ENCODE results near the gene IRAK2.

DNA sequence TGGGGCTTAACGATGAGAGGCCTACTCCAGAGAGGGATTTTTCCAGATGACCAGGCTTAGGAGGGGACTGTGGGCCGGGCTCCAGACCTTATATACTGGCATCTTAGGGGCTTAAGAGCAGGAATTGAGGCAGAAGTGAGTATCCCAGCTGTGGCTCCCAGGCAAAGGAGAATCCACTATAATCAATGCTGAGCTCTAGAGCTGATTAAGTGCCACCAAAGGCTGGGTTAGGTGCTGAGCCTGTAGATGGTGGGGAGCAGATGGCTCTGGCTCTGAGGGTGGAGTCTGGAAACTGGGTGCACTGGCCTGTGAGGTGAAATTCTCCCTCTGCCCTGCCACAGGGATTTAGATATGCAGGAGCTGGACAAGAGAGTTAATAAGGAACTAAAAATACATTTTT lies 23.2 kb downstream of the IRAK2 start:
- TF ChIP-seq, protein P1, sequence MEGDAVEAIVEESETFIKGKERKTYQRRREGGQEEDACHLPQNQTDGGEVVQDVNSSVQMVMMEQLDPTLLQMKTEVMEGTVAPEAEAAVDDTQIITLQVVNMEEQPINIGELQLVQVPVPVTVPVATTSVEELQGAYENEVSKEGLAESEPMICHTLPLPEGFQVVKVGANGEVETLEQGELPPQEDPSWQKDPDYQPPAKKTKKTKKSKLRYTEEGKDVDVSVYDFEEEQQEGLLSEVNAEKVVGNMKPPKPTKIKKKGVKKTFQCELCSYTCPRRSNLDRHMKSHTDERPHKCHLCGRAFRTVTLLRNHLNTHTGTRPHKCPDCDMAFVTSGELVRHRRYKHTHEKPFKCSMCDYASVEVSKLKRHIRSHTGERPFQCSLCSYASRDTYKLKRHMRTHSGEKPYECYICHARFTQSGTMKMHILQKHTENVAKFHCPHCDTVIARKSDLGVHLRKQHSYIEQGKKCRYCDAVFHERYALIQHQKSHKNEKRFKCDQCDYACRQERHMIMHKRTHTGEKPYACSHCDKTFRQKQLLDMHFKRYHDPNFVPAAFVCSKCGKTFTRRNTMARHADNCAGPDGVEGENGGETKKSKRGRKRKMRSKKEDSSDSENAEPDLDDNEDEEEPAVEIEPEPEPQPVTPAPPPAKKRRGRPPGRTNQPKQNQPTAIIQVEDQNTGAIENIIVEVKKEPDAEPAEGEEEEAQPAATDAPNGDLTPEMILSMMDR (conservative IDR thresholded peaks at IDR 0.05; ENCODE audit: low read length): no peak
- TF ChIP-seq EZH2phosphoT487 (IDR thresholded peaks at IDR 0.05; ENCODE audit: borderline replicate concordance): no peak
